GM19395 (cell line): Measurements from ENCODE around the gene CCDC124.

Source experiments
- ATAC-seq: cut with Tn5 transposase; IDR thresholded peaks from one replicate; pipeline ENCODE4 v1.9.1; 2021; ENCODE audit warnings: mild to moderate bottlenecking, moderate library complexity; ENCODE audit not compliant: unreplicated experiment

Gene CCDC124

DNA sequence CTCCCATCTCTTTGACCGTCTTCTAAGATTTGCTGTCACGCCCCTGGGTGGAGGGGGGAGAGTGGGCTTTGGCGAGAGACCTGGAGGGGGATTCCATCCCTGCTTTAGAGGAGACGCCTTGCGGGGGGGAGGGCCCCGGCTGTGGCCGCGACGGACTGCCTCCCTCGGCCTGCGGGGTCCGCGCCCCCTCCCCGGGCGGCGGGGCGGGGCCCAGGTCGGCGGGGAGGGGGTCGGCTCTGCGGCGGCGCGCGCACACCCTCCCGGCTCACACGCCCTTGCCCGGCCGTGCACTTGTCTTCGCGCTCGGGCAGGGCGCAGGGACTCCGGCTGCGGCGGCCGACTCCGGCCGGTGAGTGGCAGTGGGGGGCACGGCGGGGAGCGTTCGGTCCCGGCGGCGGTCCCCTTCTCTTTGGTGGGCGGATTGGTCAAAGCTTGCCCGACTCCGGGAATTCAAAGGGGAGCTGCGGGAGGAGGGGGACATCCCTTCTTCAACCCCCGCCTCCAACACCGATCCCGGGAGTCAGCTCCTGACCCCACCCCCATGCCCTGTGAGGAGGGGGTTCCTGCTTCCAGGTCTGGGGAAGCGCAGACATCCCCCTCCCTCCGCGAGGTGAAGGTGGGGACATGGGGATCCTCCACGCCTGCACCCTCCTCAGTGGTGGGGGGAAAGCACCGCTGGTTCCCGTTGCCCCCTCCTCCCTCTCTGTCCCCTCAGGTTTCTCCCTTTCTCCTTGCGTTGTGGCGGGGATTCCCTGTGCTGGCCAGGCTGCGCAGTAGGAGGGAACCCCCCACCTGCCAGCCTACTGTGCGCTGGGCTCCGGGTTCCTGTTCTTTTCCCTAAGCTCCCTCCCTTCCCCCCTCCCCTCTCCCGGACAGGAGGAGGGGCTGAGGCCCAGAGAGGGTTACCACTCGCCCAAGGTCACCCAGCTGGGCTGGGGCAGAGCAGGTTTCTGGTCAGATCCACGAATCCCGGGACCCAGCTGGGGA lies 19.5 kb downstream of the CCDC124 start:
- ATAC-seq: no peak

DNA sequence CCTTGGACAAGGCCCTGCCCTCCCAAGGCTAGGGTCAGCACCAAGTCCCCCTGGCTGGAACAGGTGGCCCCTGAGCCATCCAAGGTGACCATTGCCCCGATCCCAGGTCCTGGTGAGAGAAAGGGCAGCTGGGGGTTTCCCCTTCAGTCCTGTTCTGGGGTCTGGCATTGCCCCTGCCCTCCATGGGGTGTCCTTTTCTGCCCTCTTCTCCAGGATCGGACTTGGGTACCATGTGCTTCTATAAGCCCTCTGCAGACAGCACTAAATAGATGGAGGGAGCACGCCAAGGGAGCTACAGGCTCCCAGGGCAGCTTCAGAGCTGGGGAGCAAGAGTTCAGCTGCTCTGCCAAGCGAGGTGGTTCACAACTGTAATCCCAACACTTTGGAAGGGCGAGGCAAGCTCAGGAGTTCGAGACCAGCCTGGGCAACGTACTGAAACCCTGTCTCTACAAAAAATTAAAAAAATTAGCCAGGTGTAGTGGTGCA lies 20.5 kb downstream of the CCDC124 start:
- ATAC-seq: no peak

GRCh38 chr19:17953869-17954268 lies 21.1 kb downstream of the CCDC124 start:
- ATAC-seq: no peak

GRCh38 chr19:17954401-17954800 lies 21.6 kb downstream of the CCDC124 start:
- ATAC-seq: no peak

GRCh38 chr19:17957149-17957849 lies 24.5 kb downstream of the CCDC124 start:
- no peak for ATAC-seq

- ATAC-seq: no peak
These were observed 25.1 kb downstream of the CCDC124 start for GRCh38 chr19:17957885-17958284.

GRCh38 chr19:17963936-17964691 lies 31.3 kb downstream of the CCDC124 start:
- ATAC-seq: no peak

DNA sequence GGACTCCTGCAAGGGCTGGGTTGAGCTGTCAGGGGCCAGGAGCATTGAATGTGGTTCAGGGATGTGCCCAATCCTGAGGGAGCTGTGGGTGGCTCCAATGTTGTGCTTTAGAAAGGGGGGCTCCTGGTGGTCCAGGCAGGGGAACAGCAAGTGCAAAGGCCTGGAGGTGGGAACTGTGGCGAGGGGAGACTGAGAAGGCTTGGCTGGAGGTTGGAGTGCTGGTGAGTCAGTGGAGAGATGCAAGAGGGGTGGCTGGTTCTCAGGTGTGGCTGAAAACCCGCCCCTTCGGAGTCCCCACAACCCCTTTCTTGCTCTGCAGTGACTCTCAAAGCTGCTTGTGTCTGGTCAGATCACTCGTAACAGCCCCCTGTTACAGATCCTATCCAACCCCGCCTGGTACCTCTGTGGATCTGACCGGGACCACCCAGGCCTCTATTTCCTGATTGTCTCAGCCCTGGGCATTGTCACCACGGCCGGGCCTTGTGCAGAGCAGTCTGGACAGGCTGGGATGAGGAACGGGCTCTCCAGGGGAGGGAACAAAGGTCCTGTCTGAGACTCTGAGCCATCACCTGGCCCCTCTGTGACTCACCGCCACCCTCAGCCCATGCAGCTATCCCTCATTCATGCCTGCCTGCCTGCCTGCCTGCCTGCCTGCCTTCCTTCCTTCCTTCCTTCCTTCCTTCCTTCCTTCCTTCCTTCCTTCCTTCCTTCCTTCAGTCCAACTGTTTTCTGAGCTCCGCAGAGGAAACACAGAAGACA lies 32.7 kb downstream of the CCDC124 start:
- no peak for ATAC-seq

GRCh38 chr19:17966129-17966483 lies 33.3 kb downstream of the CCDC124 start:
- no peak for ATAC-seq

DNA sequence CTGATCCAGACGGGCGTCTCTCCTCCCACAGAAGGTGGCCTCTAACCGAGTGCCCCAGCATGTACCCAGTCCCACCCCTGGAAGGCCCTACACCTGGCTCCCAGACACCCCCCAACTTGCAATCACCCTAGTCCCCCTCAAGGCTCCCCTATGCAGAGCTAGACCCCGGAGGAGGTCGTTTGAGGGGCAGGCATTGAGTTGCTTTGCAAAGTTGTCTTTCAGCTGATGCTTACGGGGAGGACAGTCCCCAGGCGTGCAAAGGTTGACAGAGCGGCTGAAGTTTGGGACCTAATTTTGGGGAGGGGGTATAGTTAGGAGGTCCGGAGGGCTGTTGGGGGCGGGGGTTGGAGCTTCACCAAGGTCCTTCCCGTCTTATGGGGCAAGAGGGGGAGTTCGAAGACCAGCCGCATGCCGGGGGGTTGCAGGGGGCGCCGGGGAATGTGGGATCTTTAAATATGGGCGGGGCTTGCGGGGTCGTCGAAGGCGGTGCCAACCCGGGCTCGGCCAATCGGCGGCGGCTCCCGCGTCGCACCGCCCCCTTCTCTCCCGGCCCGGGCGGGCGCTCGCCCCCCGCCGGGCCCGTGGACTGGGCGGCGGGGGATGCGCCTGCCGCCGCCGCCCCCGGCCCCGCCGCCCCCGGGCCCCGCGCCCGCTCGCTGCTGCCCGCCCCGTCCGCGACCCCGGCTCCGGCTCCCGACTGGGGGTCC lies 33.9 kb downstream of the CCDC124 start, which contains the start of gene KCNN1:
KCNN1 (plus strand) TSS at position 558 of the 707 bp plus-strand sequence. CDS start 6,782 bp downstream, outside the sequence.
- ATAC-seq: no peak

- no peak for ATAC-seq
These were observed 34.6 kb downstream of the CCDC124 start for GRCh38 chr19:17967257-17968051.

GRCh38 chr19:17968362-17968761 lies 35.5 kb downstream of the CCDC124 start:
- ATAC-seq: no peak

DNA sequence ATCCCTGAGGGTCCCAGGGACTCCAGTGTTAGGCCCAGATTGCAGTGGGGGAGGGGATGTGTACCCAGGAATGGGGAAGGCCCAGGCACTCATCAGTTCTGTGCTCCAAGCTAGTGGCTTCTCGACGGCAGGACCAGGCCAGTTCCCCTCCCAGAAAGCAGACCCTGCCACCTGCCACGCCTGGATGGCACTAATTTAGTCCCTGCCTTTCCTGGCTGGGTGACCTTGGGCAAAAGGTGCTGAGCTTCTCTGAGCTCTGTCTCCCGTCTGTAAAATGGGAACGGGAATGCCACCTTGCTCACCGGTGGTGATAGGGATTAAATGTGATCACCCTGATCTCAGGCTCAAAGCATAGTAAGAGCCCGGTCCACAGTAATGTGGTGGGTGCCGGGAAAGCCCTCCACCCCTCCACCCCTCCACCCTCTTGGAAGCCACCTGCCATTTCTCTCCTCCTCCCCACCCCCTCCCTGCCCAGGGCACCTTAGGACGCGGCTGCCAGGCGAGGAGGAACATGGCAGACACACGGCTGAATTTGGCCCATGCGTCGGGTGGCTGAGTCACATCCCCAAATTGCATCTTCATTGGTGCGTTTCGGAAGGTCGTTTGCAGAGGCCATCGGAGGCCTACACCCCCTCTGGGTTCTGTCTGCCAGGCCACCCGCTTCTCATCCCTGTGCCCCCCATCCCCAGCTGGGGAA lies 36.4 kb downstream of the CCDC124 start:
- ATAC-seq: no peak

DNA sequence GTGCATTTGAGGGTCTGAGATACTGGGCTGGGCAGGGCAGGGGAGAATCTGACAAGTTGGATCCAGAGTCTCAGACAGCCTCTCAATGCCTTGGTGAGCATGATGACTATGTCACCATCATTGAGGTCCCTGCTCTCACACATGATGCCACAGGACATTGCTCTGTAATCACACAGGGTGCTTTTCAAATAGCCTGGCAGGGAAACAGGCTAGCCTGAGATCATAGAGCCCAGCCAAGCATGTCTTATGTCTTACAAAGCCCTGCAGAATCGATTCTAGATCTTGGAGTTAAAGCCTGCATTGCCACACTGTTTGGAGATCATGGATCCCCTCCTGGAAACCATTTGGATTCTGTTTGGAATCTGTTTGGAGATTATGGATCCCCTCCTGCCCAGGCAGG lies 39.4 kb downstream of the CCDC124 start:
- ATAC-seq: no peak

- no peak for ATAC-seq
These were observed 40.9 kb downstream of the CCDC124 start for GRCh38 chr19:17973759-17974158.

DNA sequence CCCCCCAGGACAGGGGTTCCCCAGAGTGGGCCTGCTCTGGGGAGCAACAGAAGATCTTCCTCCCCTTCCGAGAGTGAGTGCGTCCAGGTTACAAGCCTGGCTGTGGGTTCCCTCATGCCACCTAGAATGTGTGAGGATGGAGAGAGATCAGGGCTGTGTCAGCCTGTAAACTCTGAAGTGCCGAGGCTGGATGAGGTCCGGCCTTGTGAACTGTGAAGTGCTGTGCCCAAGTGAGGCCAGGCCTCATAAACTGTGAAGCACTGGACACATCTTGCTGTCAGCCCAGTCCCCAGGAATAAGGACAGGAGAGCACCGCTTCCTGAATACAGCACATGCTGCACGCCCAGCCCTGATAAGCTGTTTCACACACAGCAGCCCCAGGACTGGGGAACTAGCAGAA lies 41.7 kb downstream of the CCDC124 start:
- no peak for ATAC-seq

GRCh38 chr19:17975032-17975431 lies 42.2 kb downstream of the CCDC124 start:
- ATAC-seq: no peak

GRCh38 chr19:17977021-17977420 lies 44.2 kb downstream of the CCDC124 start:
- no peak for ATAC-seq
